GM12874 (cell line): ENCODE measurements around the gene S100A16.

Source experiments
- TF ChIP-seq, protein P1 (sequence below): IDR thresholded peaks from 2 replicates; pipeline ENCODE4 v1.5.1; 2011; ENCODE audit warnings: low read depth, mild to moderate bottlenecking, control low read depth, low read length, moderate library complexity; ENCODE audit not compliant: insufficient read depth

The S100A16 gene

DNA sequence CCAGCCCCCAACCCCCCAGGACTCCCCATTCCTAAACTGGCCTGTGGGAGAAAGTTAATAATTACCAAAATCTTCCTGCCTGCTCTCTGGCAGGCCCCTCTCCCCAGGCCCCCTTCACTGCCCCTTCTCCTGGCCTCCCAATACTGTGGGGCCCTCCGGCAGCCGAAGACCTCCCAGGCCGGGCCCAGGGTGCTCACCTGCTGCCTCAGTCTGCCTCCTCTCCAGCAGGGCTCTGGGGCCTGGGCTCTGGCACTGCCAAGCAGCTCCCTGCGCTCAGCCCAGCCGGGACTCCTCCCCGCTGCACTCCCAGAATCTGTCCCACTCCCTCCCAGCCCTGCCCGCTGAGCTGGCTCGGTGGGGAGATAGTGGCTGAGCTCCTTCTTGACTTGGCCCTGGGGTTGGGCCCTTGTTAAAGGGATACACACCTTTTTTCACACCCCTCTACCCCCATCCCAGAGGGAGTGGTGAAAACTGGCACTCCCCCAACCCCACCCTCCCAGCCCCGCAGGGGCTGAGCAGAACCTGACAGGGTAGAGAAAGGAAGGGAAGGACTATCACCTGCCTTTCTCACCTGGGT, at the start of gene S100A16:
S100A16 (minus strand) TSS at position 383 of the 577 bp plus-strand sequence. CDS start 4,986 bp downstream, outside the sequence.
- TF ChIP-seq, protein P1, sequence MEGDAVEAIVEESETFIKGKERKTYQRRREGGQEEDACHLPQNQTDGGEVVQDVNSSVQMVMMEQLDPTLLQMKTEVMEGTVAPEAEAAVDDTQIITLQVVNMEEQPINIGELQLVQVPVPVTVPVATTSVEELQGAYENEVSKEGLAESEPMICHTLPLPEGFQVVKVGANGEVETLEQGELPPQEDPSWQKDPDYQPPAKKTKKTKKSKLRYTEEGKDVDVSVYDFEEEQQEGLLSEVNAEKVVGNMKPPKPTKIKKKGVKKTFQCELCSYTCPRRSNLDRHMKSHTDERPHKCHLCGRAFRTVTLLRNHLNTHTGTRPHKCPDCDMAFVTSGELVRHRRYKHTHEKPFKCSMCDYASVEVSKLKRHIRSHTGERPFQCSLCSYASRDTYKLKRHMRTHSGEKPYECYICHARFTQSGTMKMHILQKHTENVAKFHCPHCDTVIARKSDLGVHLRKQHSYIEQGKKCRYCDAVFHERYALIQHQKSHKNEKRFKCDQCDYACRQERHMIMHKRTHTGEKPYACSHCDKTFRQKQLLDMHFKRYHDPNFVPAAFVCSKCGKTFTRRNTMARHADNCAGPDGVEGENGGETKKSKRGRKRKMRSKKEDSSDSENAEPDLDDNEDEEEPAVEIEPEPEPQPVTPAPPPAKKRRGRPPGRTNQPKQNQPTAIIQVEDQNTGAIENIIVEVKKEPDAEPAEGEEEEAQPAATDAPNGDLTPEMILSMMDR: no peak

- TF ChIP-seq, protein P1: no peak
Measured at GRCh38 chr1:153662269-153662668, 49.3 kb upstream of the S100A16 start.

DNA sequence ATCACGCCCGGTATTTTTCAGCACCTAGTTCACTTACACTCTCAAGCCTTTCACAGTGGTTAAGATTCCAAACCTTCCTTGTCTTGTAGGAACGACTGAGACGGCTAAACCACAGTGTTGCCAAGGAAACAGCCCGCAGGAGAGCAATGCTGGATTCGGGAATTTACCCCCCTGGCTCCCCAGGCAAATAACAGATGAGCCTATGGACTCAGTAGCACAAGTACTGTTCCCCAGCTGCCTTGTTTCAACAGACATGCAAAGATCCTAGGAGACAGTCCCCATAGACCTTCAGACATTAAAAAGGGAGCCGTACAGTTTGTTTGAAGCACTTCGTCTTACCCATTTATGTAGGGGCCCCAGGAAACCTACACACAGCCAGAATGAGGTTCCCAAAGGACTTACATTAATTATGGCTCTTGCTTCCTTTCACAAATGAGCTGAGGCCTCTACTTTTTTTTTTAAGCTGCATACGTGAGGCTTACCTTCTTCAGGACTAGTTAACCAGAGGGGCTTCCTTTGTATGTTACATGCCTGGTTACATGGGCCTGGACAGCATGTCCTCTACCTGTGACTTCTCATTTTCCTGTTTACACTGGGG, 48.3 kb upstream of the S100A16 start:
- TF ChIP-seq, protein P1: no peak

- TF ChIP-seq, protein P1: no peak
Measured at GRCh38 chr1:153659656-153660055, 46.7 kb upstream of the S100A16 start.

GRCh38 chr1:153659175-153659534, 46.2 kb upstream of the S100A16 start:
- TF ChIP-seq, protein P1: no peak

- TF ChIP-seq, protein P1: no peak
Measured at GRCh38 chr1:153658400-153659174, 45.6 kb upstream of the S100A16 start, which contains the start of gene SNAPIN. Gene SNAPIN, plus strand, starts transcription at chr1:153658703. Its CDS starts 41 bp downstream, at chr1:153658744.

DNA sequence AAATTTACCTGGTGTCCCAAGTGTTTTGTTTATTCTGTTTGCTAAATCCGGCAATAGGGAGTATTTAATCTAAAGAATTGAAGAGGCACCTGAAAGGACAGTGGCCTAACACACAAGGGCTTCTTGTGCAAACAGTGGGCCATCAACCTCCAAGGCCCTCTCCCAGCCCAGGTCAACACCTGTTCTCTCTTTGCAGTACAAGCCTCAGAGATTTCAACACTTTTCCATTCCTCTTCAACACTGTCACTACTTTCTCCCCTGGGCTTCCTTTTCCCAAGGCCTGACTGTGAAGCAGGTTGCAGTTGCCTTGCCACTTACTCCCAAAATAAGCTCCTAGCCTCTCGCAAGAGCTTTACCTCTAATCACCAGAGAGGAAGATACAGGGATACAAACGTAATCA, 42.4 kb upstream of the S100A16 start:
- TF ChIP-seq, protein P1: no peak
